ENCODE results near the gene KREMEN1.

Gene KREMEN1

GRCh38 chr22:29072979-29073617 lies at the start of gene KREMEN1:
Gene KREMEN1 (plus strand): TSS chr22:29073035. CDS start chr22:29073131, 96 bp downstream.
- Histone ChIP-seq H4K20me1 (ENCODE audit: insufficient read depth, low read length) (no peaks in the 10 kb centered on the region), H3K4me2 (ENCODE audit: low read depth, low read length) (peak within 1 kb of the TSS; percentile 91), H3K27me3 (replicated peaks; ENCODE audit: insufficient read depth, low read length) (no peaks in the 10 kb centered on the region), H3K36me3 (replicated peaks; ENCODE audit: insufficient read depth, low read length) (no peaks in the 10 kb centered on the region), H2AFZ (ENCODE audit: low read length) (peak within 1 kb of the TSS; percentile 83), H3K4me1 (ENCODE audit: low read length) (peaks cover 8% of the 10 kb centered on the region), H3K9ac (ENCODE audit: low read length) (peak within 1 kb of the TSS; percentile 60; the same call in 1 of the 2 replicates), H3K9me2 (replicated peaks; ENCODE audit: insufficient read depth, low read length) (no peaks in the 10 kb centered on the region), H3K9me3 (replicated peaks; ENCODE audit: insufficient read depth, low read length) (no peaks in the 10 kb centered on the region), H3K4me3 (ENCODE audit: low read length) (peak within 1 kb of the TSS; percentile 60), H3K79me2 (ENCODE audit: low read length) (no peaks in the 10 kb centered on the region), H3K27ac (ENCODE audit: low read length) (peak within 1 kb of the TSS; percentile 12; the same call in 1 of the 2 replicates), H3F3A (ENCODE audit: insufficient read depth, low read length) (peaks cover 9% of the 10 kb centered on the region)
- TF ChIP-seq EZH2 (optimal IDR thresholded peaks at IDR 0.05; ENCODE audit: low read depth, low read length) (no peak), EZH2phosphoT487 (IDR thresholded peaks at IDR 0.05; ENCODE audit: low read length) (no peak), CTCF (IDR thresholded peaks at IDR 0.05; ENCODE audit: low read length) (no peak)
- DNase-seq: no peak

- no peak overlapping the region for H3K4me3 ChIP-seq (ENCODE audit: low read length)
- DNase-seq: no peak
- no peaks in the 10 kb centered on the region for H3K4me1 ChIP-seq (ENCODE audit: low read length)
- H3F3A ChIP-seq (ENCODE audit: insufficient read depth, low read length): no peaks in the 10 kb centered on the region
- no peak overlapping the region for H3K9ac ChIP-seq (ENCODE audit: low read length)
- H3K4me2 ChIP-seq (ENCODE audit: low read depth, low read length): no peak overlapping the region
- no peaks in the 10 kb centered on the region for H3K36me3 ChIP-seq (replicated peaks; ENCODE audit: insufficient read depth, low read length)
- no peaks in the 10 kb centered on the region for H3K27me3 ChIP-seq (replicated peaks; ENCODE audit: insufficient read depth, low read length)
- H3K9me2 ChIP-seq (replicated peaks; ENCODE audit: insufficient read depth, low read length): no peaks in the 10 kb centered on the region
- H2AFZ ChIP-seq (ENCODE audit: low read length): no peak overlapping the region
- TF ChIP-seq EZH2 (optimal IDR thresholded peaks at IDR 0.05; ENCODE audit: low read depth, low read length) (no peak), EZH2phosphoT487 (IDR thresholded peaks at IDR 0.05; ENCODE audit: low read length) (no peak), CTCF (IDR thresholded peaks at IDR 0.05; ENCODE audit: low read length) (no peak)
- H3K27ac ChIP-seq (ENCODE audit: low read length): no peak overlapping the region
- no peaks in the 10 kb centered on the region for H4K20me1 ChIP-seq (ENCODE audit: insufficient read depth, low read length)
- no peaks in the 10 kb centered on the region for H3K79me2 ChIP-seq (ENCODE audit: low read length)
- H3K9me3 ChIP-seq (replicated peaks; ENCODE audit: insufficient read depth, low read length): no peaks in the 10 kb centered on the region
These were observed 49.6 kb upstream of the KREMEN1 start for GRCh38 chr22:29023172-29023796.

- DNase-seq: no peak
- Histone ChIP-seq H3K9ac (ENCODE audit: low read length) (no peak overlapping the region), H3K27ac (ENCODE audit: low read length) (no peak overlapping the region), H4K20me1 (ENCODE audit: insufficient read depth, low read length) (no peaks in the 10 kb centered on the region), H3K4me3 (ENCODE audit: low read length) (no peak overlapping the region), H3K9me2 (replicated peaks; ENCODE audit: insufficient read depth, low read length) (no peaks in the 10 kb centered on the region), H3F3A (ENCODE audit: insufficient read depth, low read length) (no peaks in the 10 kb centered on the region), H3K4me1 (ENCODE audit: low read length) (no peaks in the 10 kb centered on the region), H3K4me2 (ENCODE audit: low read depth, low read length) (no peak overlapping the region), H3K27me3 (replicated peaks; ENCODE audit: insufficient read depth, low read length) (no peaks in the 10 kb centered on the region), H3K79me2 (ENCODE audit: low read length) (no peaks in the 10 kb centered on the region), H3K9me3 (replicated peaks; ENCODE audit: insufficient read depth, low read length) (no peaks in the 10 kb centered on the region), H2AFZ (ENCODE audit: low read length) (no peak overlapping the region), H3K36me3 (replicated peaks; ENCODE audit: insufficient read depth, low read length) (no peaks in the 10 kb centered on the region)
- no peak for TF ChIP-seq EZH2phosphoT487 (IDR thresholded peaks at IDR 0.05; ENCODE audit: low read length)
- no peak for TF ChIP-seq EZH2 (optimal IDR thresholded peaks at IDR 0.05; ENCODE audit: low read depth, low read length)
- no peak for TF ChIP-seq CTCF (IDR thresholded peaks at IDR 0.05; ENCODE audit: low read length)
These were observed 46.3 kb upstream of the KREMEN1 start for GRCh38 chr22:29026579-29026978.

All from MM.1S (cell line).